ENCODE measurements around the gene GLRX. TPM values are rescaled to one million over a fixed set of nuclear protein-coding genes. Genes with fewer than 3 reads are reported as not detected.

The GLRX gene
- polyA plus RNA-seq, 1 donor (not counting 4 experiments of a cell fraction or from before 2014, with no cell fraction given), result 15.6 TPM

DNA sequence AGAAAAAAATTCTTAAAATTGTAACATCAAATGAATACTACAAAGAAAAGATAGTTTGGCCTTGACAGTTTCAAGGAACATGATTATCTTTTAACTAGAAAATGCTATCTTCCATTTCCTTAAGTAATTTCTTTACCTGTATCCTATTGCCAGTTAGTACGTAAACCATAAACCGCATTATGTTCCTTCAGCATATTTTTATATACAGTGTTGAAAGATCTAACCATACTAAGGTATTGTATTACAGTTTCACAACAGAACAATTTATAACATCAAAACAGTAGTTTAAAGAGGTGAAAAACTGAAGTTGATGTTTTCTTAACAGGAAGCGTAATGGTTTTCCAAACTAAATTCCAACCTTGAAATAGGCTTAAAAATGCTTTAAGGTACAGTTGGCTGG, 45.1 kb downstream of the GLRX start:
- Histone ChIP-seq H3K36me3 (ENCODE audit: control insufficient read depth in 2 of 2, extremely low read depth in 1 of 2, insufficient read depth in 2 of 2, low read length in 2 of 2) (no peaks in the 10 kb centered on the region), H2AFZ (ENCODE audit: control insufficient read depth, low read length) (no peak overlapping the region), H3K27ac (ENCODE audit: control insufficient read depth, insufficient read depth, low read length) (no peak overlapping the region), H3K9ac (ENCODE audit: control insufficient read depth, extremely low read depth, insufficient read depth, low read length) (no peak overlapping the region), H4K20me1 (ENCODE audit: control insufficient read depth, extremely low read depth, insufficient read depth, low read length) (no peaks in the 10 kb centered on the region), H3K4me3 (ENCODE audit: control insufficient read depth in 2 of 3, extremely low read depth in 1 of 3, insufficient read depth in 2 of 3, low read depth in 1 of 3, low read length in 3 of 3) (no peak overlapping the region), H3K27me3 (ENCODE audit: control insufficient read depth, extremely low read depth, insufficient read depth, low read length) (no peaks in the 10 kb centered on the region), H3K4me1 (ENCODE audit: control insufficient read depth, extremely low read depth, insufficient read depth, low read length) (peaks cover 12% of the 10 kb centered on the region), H3K9me1 (ENCODE audit: control insufficient read depth, extremely low read depth, insufficient read depth, low read length) (no peaks in the 10 kb centered on the region), H3K79me2 (ENCODE audit: control insufficient read depth, insufficient read depth, low read length) (no peaks in the 10 kb centered on the region), H3K9me3 (ENCODE audit: control insufficient read depth, low read depth, low read length) (no peaks in the 10 kb centered on the region), H3K4me2 (ENCODE audit: control insufficient read depth, extremely low read depth, insufficient read depth, low read depth, low read length) (no peak overlapping the region)
- DNase-seq (ENCODE audit: low read depth, low spot score) (no peak), FAIRE-seq (no peak)
- TF ChIP-seq, protein P1, sequence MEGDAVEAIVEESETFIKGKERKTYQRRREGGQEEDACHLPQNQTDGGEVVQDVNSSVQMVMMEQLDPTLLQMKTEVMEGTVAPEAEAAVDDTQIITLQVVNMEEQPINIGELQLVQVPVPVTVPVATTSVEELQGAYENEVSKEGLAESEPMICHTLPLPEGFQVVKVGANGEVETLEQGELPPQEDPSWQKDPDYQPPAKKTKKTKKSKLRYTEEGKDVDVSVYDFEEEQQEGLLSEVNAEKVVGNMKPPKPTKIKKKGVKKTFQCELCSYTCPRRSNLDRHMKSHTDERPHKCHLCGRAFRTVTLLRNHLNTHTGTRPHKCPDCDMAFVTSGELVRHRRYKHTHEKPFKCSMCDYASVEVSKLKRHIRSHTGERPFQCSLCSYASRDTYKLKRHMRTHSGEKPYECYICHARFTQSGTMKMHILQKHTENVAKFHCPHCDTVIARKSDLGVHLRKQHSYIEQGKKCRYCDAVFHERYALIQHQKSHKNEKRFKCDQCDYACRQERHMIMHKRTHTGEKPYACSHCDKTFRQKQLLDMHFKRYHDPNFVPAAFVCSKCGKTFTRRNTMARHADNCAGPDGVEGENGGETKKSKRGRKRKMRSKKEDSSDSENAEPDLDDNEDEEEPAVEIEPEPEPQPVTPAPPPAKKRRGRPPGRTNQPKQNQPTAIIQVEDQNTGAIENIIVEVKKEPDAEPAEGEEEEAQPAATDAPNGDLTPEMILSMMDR (optimal IDR thresholded peaks at IDR 0.05 in 1 of 3, IDR thresholded peaks at IDR 0.05 in 1 of 3, conservative IDR thresholded peaks at IDR 0.05 in 1 of 3; ENCODE audit: extremely low read depth in 1 of 3, insufficient read depth in 2 of 3, low read length in 3 of 3), result no peak
- no peak for TF ChIP-seq EZH2 (IDR thresholded peaks at IDR 0.05; ENCODE audit: low read length)
- dilution Hi-C loops (cut with MboI; ENCODE audit: extremely low pct_ligation_motif_present, low sequenced_read_pairs), result no loop called here

DNA sequence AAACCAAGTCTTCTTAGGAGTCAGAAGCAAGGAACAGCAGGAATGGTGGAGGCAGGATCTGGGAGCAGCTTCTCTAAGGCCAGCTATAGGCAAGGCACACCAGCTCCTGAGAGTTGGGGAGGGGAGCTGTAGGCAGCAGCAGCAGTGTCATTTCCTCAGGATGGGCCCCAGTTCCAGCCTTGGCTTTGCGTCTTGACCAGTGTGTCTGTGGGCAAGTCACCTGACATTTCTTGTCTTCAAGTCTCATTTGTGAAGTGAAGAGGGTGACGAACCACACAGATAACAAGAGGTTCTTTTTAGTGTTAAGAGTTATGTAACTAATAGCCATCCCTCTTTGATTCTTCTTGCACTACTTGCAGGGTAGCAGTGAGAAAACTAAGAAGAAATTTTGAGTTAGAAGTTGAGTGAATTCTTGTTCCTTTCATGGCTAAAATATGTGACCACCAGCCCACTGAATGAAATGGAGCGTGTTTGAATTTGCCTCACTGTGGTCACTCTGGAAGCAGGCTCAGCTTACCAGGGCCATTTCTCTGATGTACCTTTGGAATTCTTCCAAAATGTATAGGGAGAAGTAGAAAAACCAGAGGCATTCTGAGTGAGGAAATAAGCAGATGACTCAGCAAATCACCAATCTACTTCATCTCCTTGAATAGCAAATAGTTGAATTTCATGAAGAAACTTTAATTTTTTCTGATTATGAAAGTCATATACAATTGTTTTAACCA, 49.0 kb downstream of the GLRX start:
- Histone ChIP-seq H3K36me3 (ENCODE audit: control insufficient read depth in 2 of 2, extremely low read depth in 1 of 2, insufficient read depth in 2 of 2, low read length in 2 of 2) (no peaks in the 10 kb centered on the region), H3K4me2 (ENCODE audit: control insufficient read depth, extremely low read depth, insufficient read depth, low read depth, low read length) (peak overlapping the region; percentile 42), H4K20me1 (ENCODE audit: control insufficient read depth, extremely low read depth, insufficient read depth, low read length) (no peaks in the 10 kb centered on the region), H3K27me3 (ENCODE audit: control insufficient read depth, extremely low read depth, insufficient read depth, low read length) (no peaks in the 10 kb centered on the region), H2AFZ (ENCODE audit: control insufficient read depth, low read length) (no peak overlapping the region), H3K27ac (ENCODE audit: control insufficient read depth, insufficient read depth, low read length) (no peak overlapping the region), H3K9ac (ENCODE audit: control insufficient read depth, extremely low read depth, insufficient read depth, low read length) (no peak overlapping the region), H3K4me1 (ENCODE audit: control insufficient read depth, extremely low read depth, insufficient read depth, low read length) (peaks cover 22% of the 10 kb centered on the region), H3K9me1 (ENCODE audit: control insufficient read depth, extremely low read depth, insufficient read depth, low read length) (no peaks in the 10 kb centered on the region), H3K9me3 (ENCODE audit: control insufficient read depth, low read depth, low read length) (no peaks in the 10 kb centered on the region), H3K4me3 (ENCODE audit: control insufficient read depth in 2 of 3, extremely low read depth in 1 of 3, insufficient read depth in 2 of 3, low read depth in 1 of 3, low read length in 3 of 3) (no peak overlapping the region), H3K79me2 (ENCODE audit: control insufficient read depth, insufficient read depth, low read length) (no peaks in the 10 kb centered on the region)
- dilution Hi-C loops (cut with MboI; ENCODE audit: extremely low pct_ligation_motif_present, low sequenced_read_pairs), result no loop called here
- TF ChIP-seq EZH2 (IDR thresholded peaks at IDR 0.05; ENCODE audit: low read length), result no peak
- TF ChIP-seq, protein P1 (optimal IDR thresholded peaks at IDR 0.05 in 1 of 3, IDR thresholded peaks at IDR 0.05 in 1 of 3, conservative IDR thresholded peaks at IDR 0.05 in 1 of 3; ENCODE audit: extremely low read depth in 1 of 3, insufficient read depth in 2 of 3, low read length in 3 of 3), result no peak
- DNase-seq (ENCODE audit: low read depth, low spot score) (no peak), FAIRE-seq (peak; percentile 55)
